HEK293 (cell line): ENCODE measurements around the gene VWF.

Source experiments
- SALL2 ChIP-seq: fragments of 450-650 bp; formaldehyde crosslinking; IDR thresholded peaks from 2 replicates; pipeline ENCODE4 v1.5.0; 2017; ENCODE audit warnings: missing biosample characterization, mild to moderate bottlenecking, missing genetic modification characterization, borderline replicate concordance
- ZBTB20 ChIP-seq: fragments of 450-650 bp; formaldehyde crosslinking; IDR thresholded peaks from 2 replicates; pipeline ENCODE4 v1.5.1; 2016; ENCODE audit warnings: missing biosample characterization, missing genetic modification characterization
- ZBTB44 ChIP-seq: fragments of 450-650 bp; IDR thresholded peaks from 2 replicates; pipeline ENCODE4 v1.5.1; 2018; ENCODE audit warnings: missing biosample characterization, mild to moderate bottlenecking, missing genetic modification characterization
- ZNF10 ChIP-seq: fragments of 450-650 bp; formaldehyde crosslinking; IDR thresholded peaks from 2 replicates; pipeline ENCODE4 v1.5.1; 2017; ENCODE audit warnings: missing biosample characterization, missing genetic modification characterization
- ZNF341 ChIP-seq: fragments of 450-650 bp; formaldehyde crosslinking; IDR thresholded peaks from 2 replicates; pipeline ENCODE4; 2016; ENCODE audit warnings: low read depth, missing biosample characterization, missing genetic modification characterization
- ZNF792 ChIP-seq: fragments of 450-650 bp; formaldehyde crosslinking; IDR thresholded peaks from 2 replicates; pipeline ENCODE4 v1.5.1; 2016; ENCODE audit warnings: missing biosample characterization, missing genetic modification characterization

- TF ChIP-seq ZBTB44 (no peak), ZNF792 (no peak), SALL2 (tag by site-specific recombination) (no peak), ZNF10 (tag by site-specific recombination) (no peak), ZNF341 (tag by site-specific recombination) (no peak), ZBTB20 (tag by site-specific recombination) (no peak)
Observed at GRCh38 chr12:6172862-6173261, 48.4 kb upstream of the VWF start.
